ENCODE results near the gene GTF3C5.

- TF ChIP-seq, protein P1, sequence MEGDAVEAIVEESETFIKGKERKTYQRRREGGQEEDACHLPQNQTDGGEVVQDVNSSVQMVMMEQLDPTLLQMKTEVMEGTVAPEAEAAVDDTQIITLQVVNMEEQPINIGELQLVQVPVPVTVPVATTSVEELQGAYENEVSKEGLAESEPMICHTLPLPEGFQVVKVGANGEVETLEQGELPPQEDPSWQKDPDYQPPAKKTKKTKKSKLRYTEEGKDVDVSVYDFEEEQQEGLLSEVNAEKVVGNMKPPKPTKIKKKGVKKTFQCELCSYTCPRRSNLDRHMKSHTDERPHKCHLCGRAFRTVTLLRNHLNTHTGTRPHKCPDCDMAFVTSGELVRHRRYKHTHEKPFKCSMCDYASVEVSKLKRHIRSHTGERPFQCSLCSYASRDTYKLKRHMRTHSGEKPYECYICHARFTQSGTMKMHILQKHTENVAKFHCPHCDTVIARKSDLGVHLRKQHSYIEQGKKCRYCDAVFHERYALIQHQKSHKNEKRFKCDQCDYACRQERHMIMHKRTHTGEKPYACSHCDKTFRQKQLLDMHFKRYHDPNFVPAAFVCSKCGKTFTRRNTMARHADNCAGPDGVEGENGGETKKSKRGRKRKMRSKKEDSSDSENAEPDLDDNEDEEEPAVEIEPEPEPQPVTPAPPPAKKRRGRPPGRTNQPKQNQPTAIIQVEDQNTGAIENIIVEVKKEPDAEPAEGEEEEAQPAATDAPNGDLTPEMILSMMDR (IDR thresholded peaks at IDR 0.05): no peak
- TF ChIP-seq POLR2A (IDR thresholded peaks at IDR 0.05): no peak
These were observed 64.1 kb downstream of the GTF3C5 start for GRCh38 chr9:133094842-133095393.
